Panc1 (cell line): ENCODE data around the gene NOL4L. TPM values are rescaled to one million over a fixed set of nuclear protein-coding genes. Genes with fewer than 3 reads are reported as not detected.

Source experiments
- ATAC-seq: fragments of 200-7000 bp; cut with Tn5 transposase; 2 replicates; pipeline ENCODE4 v1.9.1; 2020; ENCODE audit warnings: mild to moderate bottlenecking, moderate library complexity
- BruUV-seq: library from RNA; stranded (reverse); fragments of 400-500 nt; replicated peaks from 2 replicates; lab custom pipeline; 2021; lab: Mats Ljungman, UMichigan
- CTCF ChIA-PET: fragments of 300-600 bp; sonication (Branson Sonifier 250); formaldehyde crosslinking; loops from one replicate; lab custom pipeline; 2022; ENCODE audit warnings: antibody characterized with exemption; lab: Charles Lee
- POLR2A ChIA-PET: fragments of 300-600 bp; sonication (Branson Sonifier 250); formaldehyde crosslinking; loops from one replicate; lab custom pipeline; 2022; ENCODE audit warnings: antibody characterized with exemption; lab: Charles Lee
- DNase-seq: peaks from one replicate; pipeline ENCODE4 v3.0.0-alpha.2; 2010; ENCODE audit warnings: low read depth, low spot score
- H3K27ac ChIP-seq: 2 replicates; pipeline ENCODE4 v1.5.1; 2011; ENCODE audit warnings: mild to moderate bottlenecking, low read length, inconsistent platforms
- H3K27me3 ChIP-seq: fragments of 200-500 bp; sonication (Bioruptor generic); 2 replicates; pipeline ENCODE4 v1.6.0; 2014; ENCODE audit warnings: low read length, inconsistent platforms; ENCODE audit not compliant: control insufficient read depth, insufficient read depth
- H3K36me3 ChIP-seq: fragments of 200-500 bp; sonication (Bioruptor generic); 2 replicates; pipeline ENCODE4 v1.5.1; 2014; ENCODE audit warnings: inconsistent platforms, mild to moderate bottlenecking, low read length, moderate library complexity; ENCODE audit not compliant: control insufficient read depth, insufficient read depth
- H3K4me1 ChIP-seq: 2 replicates; pipeline ENCODE4 v1.5.1; 2011; ENCODE audit warnings: inconsistent platforms, mild to moderate bottlenecking, low read length, moderate library complexity; ENCODE audit not compliant: control insufficient read depth, insufficient read depth
- H3K4me3 ChIP-seq, 2 experiments: 2 replicates each; pipeline ENCODE4 v1.5.1; 2011 to 2012; ENCODE audit warnings: low read depth in 2 of 2, low read length in 2 of 2, mild to moderate bottlenecking in 2 of 2, inconsistent platforms in 1 of 2, moderate library complexity in 1 of 2
- H3K9me3 ChIP-seq: fragments of 200-500 bp; sonication (Bioruptor generic); 2 replicates; pipeline ENCODE4 v1.5.1; 2014; ENCODE audit warnings: low read depth, mild to moderate bottlenecking, inconsistent platforms, low read length, moderate library complexity; ENCODE audit not compliant: control insufficient read depth, insufficient read depth
- POLR2AphosphoS5 ChIP-seq: IDR thresholded peaks from 2 replicates; pipeline ENCODE4 v1.6.1; 2012; ENCODE audit warnings: mild to moderate bottlenecking, low read depth, low read length, moderate library complexity
- SIN3A ChIP-seq: IDR thresholded peaks from 2 replicates; pipeline ENCODE4 v1.6.1; 2012; ENCODE audit warnings: low read depth, mild to moderate bottlenecking, low read length, moderate library complexity, borderline replicate concordance; ENCODE audit not compliant: insufficient read depth
- TCF7L2 ChIP-seq: IDR thresholded peaks from 2 replicates; pipeline ENCODE4 v1.6.1; 2011; ENCODE audit warnings: mild to moderate bottlenecking, low read depth, low read length, inconsistent platforms
- in situ Hi-C: cut with HindIII; loops from 2 replicates; pipeline ENCODE4 v1.10.0; 2016; ENCODE audit warnings: low sequenced_read_pairs, low pct_unique_long_range_greater_than_20kb
- intact Hi-C: fragments of 100-400 bp; cut with micrococcal nuclease; formaldehyde crosslinking; loops from one replicate; pipeline ENCODE4 v1.10.0; 2022; ENCODE audit not compliant: unreplicated experiment
- total RNA-seq: library from RNA; stranded (reverse); gene quantifications from one replicate; pipeline ENCODE4 v1.2.1, GENCODE V29; 2021; ENCODE audit not compliant: unreplicated experiment
- TF ChIP-seq, protein P1 (sequence below), 2 experiments: IDR thresholded peaks; 2 replicates each; pipeline ENCODE4 v1.6.1; 2011 to 2012; ENCODE audit warnings: low read depth in 2 of 2, control low read depth in 1 of 2, low read length in 1 of 2, mild to moderate bottlenecking in 1 of 2, moderate library complexity in 1 of 2; ENCODE audit not compliant: insufficient read depth in 1 of 2
- TF ChIP-seq, protein P2 (sequence below): fragments of 450-650 bp; IDR thresholded peaks from 2 replicates; pipeline ENCODE4 v1.5.1; 2017; ENCODE audit warnings: mild to moderate bottlenecking

NOL4L gene
- total RNA-seq, 1 experiment from 2014 or later, result 21.6 TPM

GRCh38 chr20:32605167-32605656 is 20.1 kb upstream of the NOL4L start:
- in situ Hi-C loops (no loop called here), intact Hi-C loops (no loop called here)
- H3K4me1 ChIP-seq, result no peaks in the 10 kb centered on the region
- POLR2A ChIA-PET, result interaction anchor here (0.6 kb wide), 1 partner anchor 16 kb away, joined by 3 read pairs; no protein-coding TSS in a partner anchor
- no peaks in the 10 kb centered on the region for H3K36me3 ChIP-seq
- ATAC-seq, result no peak
- H3K9me3 ChIP-seq, result no peaks in the 10 kb centered on the region
- DNase-seq, result no peak
- H3K27me3 ChIP-seq, result no peaks in the 10 kb centered on the region; the same call in 1 of the 2 replicates
- H3K27ac ChIP-seq, result no peak overlapping the region
- H3K4me3 ChIP-seq, result no peak overlapping the region
- no peak for TF ChIP-seq SIN3A
- TF ChIP-seq, protein P1, sequence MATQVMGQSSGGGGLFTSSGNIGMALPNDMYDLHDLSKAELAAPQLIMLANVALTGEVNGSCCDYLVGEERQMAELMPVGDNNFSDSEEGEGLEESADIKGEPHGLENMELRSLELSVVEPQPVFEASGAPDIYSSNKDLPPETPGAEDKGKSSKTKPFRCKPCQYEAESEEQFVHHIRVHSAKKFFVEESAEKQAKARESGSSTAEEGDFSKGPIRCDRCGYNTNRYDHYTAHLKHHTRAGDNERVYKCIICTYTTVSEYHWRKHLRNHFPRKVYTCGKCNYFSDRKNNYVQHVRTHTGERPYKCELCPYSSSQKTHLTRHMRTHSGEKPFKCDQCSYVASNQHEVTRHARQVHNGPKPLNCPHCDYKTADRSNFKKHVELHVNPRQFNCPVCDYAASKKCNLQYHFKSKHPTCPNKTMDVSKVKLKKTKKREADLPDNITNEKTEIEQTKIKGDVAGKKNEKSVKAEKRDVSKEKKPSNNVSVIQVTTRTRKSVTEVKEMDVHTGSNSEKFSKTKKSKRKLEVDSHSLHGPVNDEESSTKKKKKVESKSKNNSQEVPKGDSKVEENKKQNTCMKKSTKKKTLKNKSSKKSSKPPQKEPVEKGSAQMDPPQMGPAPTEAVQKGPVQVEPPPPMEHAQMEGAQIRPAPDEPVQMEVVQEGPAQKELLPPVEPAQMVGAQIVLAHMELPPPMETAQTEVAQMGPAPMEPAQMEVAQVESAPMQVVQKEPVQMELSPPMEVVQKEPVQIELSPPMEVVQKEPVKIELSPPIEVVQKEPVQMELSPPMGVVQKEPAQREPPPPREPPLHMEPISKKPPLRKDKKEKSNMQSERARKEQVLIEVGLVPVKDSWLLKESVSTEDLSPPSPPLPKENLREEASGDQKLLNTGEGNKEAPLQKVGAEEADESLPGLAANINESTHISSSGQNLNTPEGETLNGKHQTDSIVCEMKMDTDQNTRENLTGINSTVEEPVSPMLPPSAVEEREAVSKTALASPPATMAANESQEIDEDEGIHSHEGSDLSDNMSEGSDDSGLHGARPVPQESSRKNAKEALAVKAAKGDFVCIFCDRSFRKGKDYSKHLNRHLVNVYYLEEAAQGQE (IDR thresholded peaks at IDR 0.05; ENCODE audit: insufficient read depth in 1 of 2, low read depth in 2 of 2, low read length in 1 of 2), result no peak
- no TSS peak for BruUV-seq
- CTCF ChIA-PET, result no interaction called here

GRCh38 chr20:32603046-32603726 is 18.1 kb upstream of the NOL4L start:
- Histone ChIP-seq H3K4me3 (no peak overlapping the region), H3K4me1 (no peaks in the 10 kb centered on the region; the same call in 1 of the 2 replicates), H3K27ac (no peak overlapping the region), H3K27me3 (no peaks in the 10 kb centered on the region; the same call in 1 of the 2 replicates), H3K9me3 (no peaks in the 10 kb centered on the region), H3K36me3 (no peaks in the 10 kb centered on the region)
- no peak for ATAC-seq
- in situ Hi-C loops (no loop called here), intact Hi-C loops (no loop called here)
- ChIA-PET POLR2A (no interaction called here), CTCF (no interaction called here)
- BruUV-seq, result no TSS peak
- no peak for DNase-seq
- TF ChIP-seq TCF7L2 (no peak), POLR2AphosphoS5 (no peak), SIN3A (no peak)
- TF ChIP-seq, protein P1 (IDR thresholded peaks at IDR 0.05; ENCODE audit: insufficient read depth in 1 of 2, low read depth in 2 of 2, low read length in 1 of 2), result no peak
- TF ChIP-seq, protein P2, sequence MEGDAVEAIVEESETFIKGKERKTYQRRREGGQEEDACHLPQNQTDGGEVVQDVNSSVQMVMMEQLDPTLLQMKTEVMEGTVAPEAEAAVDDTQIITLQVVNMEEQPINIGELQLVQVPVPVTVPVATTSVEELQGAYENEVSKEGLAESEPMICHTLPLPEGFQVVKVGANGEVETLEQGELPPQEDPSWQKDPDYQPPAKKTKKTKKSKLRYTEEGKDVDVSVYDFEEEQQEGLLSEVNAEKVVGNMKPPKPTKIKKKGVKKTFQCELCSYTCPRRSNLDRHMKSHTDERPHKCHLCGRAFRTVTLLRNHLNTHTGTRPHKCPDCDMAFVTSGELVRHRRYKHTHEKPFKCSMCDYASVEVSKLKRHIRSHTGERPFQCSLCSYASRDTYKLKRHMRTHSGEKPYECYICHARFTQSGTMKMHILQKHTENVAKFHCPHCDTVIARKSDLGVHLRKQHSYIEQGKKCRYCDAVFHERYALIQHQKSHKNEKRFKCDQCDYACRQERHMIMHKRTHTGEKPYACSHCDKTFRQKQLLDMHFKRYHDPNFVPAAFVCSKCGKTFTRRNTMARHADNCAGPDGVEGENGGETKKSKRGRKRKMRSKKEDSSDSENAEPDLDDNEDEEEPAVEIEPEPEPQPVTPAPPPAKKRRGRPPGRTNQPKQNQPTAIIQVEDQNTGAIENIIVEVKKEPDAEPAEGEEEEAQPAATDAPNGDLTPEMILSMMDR, result no peak
